Stimulated activated CD8-positive, alpha-beta memory T cell treated with anti-CD3 and anti-CD28 coated beads, Interleukin-4, amount 100 ng/mL, for 24 hours (primary cell): ENCODE data around the gene SNX27.
A peak's percentile ranks its signal among the peaks of the same experiment; 100 is the strongest.

Source experiments
- DNase-seq: peaks from one replicate; pipeline ENCODE4 v3.0.0-alpha.2; 2020; ENCODE audit warnings: low read depth

Gene SNX27

DNA sequence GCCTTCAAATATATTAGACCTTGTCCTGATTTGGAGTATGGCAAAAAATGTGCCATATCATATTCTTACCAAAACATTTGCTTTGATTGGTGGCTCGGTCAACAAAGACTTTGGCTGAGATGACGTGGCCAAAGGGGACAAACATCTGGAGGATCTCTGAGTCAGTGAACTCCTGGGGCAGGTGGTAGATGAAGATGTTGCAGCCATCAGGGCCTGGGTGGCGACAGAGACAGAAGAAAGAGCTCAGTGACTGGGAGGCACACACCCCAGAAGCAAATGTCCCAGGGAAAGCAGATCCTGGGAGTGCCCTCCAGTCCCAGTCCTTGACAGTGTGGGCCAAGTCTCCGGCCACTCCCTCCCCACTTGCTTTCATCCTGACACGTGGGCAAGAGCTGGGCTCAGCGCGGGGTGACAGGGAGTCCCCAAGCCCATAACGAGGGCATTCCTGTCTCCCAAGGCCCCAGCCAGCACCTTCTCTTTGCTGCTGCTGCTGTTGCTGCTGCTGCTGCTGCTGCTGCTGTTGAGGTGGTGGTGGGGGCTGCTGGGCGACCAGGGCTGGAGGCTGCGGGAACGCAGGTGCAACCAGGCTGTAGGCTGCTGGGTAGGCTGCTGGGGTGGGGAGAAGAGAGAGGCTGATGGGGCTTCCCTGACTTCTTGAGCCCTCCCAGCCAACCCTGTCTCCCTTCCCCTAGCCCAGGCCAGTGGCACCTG lies 94.1 kb downstream of the SNX27 start:
- no peak for DNase-seq

DNA sequence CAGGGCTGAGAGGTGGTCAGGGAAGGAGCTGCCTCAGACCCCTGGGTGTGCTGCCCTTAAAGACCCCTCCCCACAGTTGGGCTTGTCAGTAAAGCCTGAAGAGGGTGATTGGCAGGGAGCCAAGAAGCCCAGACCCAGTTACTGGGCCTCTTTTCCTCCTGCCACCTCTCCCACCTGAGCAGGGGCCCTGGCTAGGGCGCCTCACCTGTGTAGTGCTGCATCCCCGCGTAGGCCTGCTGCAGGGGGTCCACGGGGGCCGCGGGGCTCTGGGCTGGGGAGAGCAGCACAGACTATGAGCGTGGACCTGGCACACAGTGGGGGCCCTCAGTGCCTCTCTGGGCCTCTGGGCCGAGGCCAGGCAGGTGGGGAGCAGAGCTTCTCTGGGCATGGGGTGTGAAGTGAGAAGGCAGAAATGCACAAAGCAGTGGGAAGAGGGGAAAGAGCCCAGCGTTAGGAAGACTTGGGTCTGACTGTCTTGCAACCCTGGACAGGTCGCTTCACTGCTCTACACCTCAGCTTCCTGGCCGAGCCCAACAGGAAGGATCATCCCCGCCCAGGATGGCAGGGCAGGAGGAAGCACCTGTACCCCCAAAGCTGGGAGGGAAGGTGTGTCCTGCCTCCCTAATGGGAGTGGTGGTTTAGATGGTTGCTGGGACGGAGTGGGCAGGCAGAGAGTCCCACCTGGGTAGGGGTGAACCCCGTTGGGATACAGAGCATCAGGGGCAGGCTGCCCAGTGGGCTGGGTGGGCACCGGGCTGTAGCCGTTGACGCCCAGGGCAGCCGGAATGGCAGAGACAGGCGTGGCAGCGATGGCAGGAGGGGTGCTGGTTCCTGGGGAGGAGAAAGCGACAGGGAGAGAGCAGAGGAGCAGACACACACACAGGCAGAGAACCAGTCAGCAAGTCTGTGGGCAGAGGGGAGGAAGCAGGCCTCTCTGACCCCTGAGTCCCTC lies 94.9 kb downstream of the SNX27 start:
- no peak for DNase-seq

DNA sequence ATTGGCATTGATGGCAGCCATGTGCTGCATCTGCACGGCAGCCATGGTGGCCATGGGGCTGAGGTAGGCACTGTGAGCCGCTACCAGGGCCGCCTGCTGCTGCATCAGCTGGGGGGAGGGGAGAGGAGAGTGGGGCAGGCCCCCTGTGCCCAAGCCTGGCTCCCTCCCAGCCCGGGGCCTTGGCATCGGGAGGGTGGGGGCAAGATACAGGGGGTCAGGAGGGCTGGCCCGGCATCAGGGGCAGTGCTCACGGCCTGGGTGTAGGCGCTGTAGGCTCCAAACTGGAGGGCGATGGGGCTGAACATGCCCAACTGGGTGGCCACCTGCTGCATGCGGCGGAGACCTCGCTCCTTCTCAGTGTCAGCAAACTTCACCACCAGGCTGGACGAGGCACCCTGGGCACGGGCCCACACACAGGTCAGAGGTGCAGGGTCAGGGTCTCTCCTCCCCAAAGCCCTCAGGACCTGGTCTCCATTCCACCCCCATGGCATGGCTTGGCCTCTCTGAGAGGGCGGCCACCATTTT lies 95.8 kb downstream of the SNX27 start:
- no peak for DNase-seq

DNA sequence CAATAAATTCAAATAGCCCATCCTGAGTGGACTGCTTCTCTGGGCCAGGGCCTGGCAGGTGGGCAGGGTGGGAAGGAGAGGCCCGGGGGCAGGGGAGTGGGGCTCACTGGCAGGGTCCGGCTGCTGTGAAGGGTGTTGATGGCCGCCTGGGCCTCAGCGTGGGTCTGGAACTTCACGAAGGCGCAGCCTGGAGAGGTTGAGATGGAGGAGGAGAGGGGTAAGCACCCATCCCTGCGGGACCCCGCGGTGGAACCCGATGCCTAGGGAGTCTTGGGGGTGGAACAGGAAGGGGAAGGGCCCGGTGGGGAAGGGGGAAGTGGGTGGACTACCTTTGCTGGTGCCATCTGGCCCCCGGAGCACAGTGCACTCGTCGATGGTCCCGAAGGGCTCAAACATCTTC lies 97.0 kb downstream of the SNX27 start:
- DNase-seq, result no peak

DNA sequence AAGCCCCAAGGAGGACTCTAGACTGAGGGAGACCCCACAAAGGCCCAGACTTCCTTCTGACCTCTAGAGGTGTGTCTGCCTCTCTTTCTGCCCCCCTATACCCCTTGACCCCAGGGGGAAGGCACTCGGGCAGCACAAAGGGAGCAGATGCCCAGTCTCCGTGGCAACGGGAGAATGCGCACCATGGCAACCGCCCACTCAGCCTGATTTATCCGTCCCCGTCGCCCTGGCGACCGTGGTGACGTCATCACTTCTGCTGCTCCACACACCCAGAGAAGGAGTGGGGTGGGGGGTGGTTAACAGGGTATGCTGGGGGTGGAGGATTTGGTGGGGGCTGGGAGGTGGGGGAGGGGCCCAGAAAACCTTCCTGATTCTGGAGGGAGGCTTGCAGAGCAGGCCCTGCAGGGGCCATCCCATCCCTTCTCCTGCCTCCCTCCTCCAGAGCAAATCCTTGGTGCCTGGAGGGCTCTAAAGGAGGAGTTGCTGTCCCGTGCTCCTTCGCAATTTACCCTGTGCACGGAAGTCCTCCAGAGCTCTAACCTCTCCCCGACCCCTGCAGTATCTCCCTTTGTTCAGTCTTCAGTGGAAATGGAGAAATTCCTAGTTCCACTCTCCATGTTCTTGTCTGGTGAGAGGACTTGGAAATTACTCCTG lies 98.5 kb downstream of the SNX27 start:
- DNase-seq, result no peak

DNA sequence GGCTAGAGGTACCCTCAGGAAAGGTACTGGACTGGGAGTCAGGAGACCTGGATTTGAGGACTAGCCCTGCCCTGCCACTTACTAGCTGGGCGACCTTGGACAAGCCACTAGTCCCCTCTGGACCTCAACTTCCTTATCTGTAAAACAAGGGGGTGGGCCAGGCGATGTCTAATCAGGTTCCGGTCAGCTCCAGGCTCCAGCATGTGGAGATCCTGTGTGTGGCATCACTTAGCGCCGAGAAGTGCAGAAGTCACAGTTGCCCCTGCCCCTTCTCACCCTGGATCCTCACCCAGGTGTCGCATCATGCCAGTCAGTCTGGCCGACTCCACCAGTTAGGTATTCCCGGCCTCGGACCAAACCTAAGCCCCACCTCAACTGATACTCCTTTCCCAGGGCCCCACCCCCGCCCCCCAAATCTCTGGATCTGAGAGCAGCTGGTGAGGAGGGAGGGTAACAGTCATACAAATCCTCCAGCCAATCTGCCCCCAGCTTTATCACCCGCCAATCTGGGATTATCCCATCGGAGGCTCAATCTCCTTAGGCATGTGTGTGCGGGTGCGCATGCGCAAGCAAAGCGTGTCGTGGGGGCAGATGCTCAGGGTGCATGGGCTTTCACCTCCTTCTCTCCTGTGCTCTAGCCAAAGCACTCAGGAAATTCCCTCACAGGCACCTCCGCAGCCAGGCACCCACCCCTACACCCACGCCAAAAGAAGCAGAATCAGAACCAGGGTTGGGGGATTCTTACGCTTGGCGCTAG lies 99.4 kb downstream of the SNX27 start:
- DNase-seq, result no peak

DNA sequence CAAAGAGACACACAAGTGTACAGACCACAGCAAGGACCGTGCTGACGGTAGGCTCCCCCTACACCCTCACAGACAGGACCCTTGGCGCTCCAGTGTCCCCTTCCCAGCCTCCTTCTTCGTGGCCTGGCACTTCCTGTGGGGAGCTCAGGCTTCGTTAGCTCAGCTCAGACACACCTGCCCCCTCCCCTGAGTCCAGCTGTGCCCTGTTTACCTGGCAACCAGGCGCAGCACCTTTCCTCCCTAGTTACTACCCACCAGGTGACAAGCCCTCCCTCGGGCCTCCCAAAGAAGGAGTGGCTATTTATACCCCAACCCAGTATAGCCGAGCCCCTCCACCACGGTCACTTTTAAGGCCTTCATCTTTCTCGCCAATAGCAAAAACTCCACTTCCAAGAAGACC lies 100.1 kb downstream of the SNX27 start:
- no peak for DNase-seq

DNA sequence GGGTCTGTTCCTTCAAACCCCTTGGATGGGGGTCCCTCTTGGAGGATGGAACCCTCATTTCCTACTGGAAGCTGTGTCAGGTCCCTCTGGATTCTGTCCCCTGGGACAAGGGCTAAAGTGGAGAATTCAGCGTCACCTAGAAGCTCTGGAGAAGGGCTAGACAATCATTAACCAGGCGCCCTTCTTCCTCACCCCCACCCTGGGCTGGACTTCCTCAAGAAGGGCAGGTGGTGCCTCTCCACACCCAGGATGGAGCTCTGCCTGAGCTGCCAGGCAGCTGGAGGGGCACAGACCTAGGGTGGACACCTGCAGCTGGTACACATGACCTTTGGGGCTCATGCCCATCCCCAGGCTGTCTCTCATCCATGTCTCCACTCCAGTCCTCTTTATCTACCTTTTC lies 101.2 kb downstream of the SNX27 start:
- DNase-seq, result no peak

DNA sequence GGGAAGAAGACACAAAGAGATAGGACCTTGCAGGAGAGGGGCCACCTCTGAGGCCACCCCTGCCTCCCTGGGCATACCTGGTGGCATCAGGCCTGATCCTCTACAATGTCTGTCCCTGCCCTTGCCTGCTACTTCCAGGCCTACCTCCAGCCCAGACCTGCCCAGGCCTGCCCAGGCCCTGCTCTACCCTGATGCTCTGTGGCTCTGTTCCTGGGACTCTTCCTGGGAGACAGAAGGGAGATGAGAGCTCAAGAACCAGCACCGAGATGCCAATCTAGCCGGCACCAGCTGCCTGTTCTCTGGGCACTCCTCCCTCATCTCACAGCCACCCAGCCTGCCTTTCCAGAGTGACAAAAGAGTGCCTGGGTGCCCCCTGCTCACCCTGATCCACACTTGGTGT lies 102.0 kb downstream of the SNX27 start:
- no peak for DNase-seq

DNA sequence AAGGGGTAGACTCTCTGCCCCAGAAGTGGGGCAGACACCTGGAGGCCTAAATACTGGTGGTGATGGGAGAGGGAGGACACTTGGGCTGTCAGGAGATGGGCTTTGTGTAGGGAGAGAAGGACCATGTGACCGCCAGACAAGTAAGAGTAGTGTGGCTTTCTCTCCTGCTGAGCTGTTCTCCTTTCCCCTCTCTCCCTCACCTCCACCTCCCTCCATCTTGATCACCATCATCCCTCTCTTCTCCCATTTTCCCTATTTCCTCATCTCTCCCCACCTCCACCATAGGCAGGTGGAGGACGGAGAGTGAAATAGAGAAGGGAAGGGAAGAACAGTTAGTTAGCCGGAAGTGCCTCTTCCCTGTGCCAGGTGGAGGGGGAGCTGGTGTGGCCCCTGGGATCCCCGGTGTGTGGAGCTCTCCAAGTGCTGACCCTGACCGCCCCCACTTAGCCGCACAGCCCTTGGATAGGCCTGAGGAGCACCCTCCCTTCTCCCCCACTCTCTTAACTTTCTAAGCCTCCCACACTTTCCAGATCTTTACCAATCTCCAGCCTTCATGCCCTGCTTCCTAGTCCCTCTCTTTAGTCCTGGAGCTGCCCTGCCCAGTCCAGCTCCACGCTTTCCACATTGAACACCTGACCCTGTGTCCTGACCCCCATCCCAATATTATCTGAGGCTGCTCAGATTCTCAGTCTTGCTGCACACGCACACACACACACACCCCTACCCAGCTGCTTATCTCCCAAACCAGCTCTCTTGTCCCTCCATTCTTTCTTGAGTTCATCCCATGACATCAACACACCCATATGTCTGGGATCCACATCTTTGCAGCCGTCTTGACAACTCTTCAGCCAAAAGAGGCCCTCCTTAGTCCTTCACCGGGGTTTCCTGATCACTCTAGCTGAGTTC lies 103.2 kb downstream of the SNX27 start:
- no peak for DNase-seq

DNA sequence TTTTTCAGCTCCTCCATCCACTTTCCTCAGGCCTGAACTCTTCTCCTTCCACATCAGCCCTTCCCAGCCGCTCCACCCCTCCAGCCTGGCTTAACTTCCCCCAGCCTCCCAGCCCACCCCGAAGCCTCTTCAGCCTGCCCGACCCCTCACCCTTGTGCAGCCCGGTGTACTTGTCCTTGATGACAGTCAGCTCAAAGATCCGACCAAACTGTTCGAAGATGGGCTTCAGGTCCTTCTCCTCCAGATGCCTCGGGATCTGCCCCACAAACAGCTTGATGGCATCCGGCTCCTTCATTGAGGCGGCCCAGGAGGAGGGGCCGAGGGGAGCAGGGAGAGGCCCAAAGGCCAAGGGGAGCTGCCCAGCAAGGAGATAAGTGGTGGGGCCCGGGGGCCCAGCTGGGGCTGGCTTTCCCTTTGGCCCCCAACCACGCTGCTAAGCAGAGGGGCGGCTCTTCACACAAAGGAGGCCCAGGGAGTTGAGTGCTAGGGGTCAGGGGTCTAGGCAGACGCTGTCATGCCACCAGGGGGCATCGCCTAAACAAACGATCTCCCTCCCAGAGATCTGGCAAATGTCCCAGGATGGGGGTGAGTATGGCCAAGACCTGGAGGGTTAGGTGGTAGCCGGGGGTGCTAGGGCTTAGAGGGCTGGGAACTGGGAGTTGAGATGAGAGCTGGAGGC lies 104.0 kb downstream of the SNX27 start:
- no peak for DNase-seq

DNA sequence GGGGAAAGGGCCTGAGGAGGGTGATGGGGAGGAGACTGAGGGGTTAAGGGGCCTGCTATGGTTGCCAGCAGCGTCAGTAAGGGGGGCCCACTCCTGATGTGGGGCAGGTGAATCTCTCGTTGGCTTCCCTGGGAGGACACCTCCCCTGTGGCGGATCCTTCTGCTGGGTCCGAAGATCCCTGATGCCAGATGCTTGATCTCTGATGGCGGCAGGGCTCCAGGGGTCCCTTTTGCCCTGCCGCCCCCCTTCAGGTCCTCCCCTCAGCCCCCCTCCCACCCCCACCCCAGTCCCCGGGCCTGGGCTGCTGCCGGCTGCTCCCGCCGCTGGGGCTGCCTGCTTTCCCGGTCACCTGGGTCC lies 104.5 kb downstream of the SNX27 start:
- no peak for DNase-seq

DNA sequence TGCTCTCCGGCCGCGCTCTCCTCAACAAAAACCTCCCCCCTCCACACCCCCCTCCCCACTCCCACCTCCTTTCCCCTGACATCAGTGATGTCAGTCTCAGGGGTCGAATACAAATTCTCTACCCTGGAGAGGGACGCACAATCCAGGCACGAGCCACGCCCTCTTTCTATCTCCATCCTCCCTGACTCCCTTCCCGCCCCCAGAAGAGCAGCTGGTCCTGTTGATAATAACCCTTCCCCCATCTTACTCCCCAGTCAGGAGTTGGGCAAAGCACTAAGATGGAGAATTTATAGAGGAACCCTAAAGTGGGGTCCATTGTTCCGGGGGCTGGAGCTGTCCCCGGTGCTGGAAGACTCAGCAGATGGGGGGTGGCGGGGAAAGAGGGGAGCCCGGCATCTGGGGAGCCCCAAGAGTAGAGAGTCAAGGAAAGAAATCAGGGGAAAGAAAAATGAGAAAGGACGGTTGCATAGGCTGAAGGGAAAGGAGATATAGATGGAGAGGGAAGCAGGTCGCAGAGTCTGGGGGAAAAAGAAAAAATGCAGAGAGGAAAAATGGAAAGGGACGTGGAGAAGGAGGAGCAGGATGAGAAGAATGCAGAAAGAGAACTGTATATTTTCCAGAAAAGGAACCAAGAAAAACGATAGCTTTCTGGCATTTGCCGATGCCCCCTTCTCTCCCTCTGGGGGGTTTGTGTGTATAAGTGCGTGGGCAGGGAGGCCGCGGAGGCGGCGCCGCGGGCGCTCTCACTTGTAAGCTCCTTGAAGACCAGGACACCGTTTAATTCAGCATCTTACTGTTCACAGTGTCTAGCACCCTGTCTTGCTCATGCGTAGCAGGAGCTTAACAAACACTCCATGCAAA lies 105.2 kb downstream of the SNX27 start, which contains the start of gene CELF3:
CELF3 (minus strand) TSS at position 33 of the 861 bp plus-strand sequence. CDS start 783 bp downstream, outside the sequence.
- no peak for DNase-seq

DNA sequence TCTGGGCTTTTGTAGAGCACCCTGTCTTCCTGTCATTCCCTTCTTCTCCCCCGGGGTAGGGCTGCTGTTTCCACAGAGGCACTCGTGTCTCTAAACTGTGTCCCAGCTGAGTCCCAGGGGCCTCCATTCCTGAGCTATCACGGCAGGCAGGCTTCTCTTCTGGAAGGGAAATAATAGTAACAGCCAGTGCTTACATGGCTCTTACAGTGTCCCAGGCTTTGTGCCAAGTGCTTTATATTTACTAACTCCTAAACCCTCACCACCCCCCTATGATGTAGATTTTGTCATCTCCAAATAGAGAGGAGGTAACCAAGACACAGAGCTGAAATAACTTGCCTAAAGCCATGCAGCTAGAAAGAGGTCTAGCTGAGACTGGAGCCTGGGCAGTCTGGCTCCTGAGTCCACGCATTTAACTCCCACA lies 106.2 kb downstream of the SNX27 start:
- no peak for DNase-seq

DNA sequence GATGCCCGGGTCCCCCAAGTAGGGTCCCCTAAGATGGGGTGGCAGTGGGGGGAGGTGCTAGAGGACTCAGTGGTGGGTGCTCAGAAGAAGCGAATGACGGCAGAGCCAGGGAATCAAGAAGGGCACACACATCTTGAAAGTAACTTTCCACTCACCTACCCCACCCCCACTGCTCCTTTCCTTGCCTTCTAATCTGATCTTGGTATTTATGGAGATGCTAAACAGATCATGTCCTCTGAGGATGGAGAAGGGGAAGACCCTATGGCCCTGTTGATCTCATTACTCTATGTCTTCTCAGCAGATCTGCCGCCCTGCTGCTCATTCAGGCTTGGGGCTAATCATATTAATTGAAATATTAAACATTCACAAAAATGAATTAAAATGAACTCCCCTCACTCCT lies 106.8 kb downstream of the SNX27 start:
- no peak for DNase-seq

DNA sequence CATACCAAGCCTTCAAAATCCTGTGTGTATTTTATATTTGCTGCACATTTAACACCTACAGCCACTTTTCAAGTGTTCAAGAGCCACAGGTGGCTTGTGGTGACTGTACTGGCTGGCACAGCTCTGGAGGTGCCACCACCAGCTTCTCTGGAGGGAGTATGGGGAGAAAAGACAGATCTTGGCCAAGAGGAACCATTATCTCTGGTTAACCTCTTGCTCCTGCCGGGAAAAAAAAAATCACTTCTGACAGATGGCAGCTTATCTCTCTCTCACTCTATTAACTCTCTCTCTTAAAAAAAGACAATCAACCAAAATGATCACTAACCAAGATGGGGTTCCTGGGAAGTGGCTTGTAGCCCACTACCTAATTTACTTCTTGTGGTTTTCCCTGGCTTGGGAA lies 108.3 kb downstream of the SNX27 start:
- no peak for DNase-seq

DNA sequence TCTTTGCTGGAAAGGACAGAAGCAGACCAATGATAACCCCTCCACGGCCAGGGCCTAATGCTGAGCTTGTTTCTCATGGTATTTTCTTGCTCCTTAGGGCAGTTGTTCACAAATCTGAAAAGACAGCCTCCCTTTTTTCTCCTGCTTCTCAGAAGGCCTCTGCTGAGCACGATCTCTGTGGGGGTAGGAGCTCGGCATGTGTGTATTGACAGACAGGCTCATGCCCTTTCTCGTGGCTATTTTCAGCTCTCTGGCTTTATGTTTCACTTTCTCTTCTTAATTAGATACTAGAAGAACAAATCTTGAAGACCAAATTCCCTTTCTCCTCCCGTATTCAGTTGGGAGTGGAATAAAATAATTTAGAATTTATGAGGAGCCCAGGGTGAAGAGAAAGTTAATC lies 108.7 kb downstream of the SNX27 start:
- no peak for DNase-seq

DNA sequence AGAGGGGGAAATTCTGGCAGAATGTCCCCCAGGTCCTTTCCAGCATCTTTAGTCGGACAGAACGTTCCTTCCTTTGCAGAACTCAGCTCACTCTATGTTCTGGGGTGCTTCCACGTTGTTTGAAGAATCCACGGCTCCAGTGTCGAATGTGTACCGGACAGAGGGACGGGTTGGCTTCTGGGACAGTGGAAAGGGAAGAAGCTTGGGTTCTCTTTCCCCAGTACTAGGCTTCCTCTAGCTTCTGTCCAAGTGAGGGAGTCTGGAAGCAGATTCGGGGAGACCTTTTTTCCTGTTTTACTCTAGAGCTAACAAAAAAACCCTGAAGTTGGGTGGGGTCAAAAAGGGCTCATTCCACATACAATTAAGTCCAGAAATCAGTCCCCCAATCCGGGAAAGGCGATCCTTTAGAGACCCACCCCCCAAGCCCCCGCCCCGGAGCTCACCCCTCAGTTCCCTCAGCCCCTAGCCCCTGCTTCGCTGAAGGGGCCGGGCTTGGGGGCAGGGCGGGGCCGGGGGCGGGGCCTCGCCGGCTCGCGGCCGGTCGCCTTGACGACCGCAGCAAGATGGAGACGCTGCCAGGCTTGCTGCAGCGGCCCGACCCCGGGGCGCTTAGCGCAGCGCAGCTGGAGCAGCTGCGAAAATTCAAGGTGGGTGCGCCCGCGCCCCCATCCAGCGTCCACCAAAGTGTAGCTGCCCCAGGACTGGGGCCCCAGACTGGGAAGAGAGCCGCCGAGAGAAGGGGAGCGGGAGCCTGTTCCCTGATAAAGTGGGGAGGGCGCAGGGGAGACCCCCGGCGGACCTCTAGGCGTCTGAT lies 109.3 kb downstream of the SNX27 start, which contains the start of gene RIIAD1:
RIIAD1 (plus strand) TSS at position 549 of the 814 bp plus-strand sequence; CDS start at position 564, 15 bp downstream.
- peak; percentile 34 for DNase-seq
